HG02870 (cell line): ENCODE results near the gene ATXN1.

Source experiments
- ATAC-seq: cut with Tn5 transposase; IDR thresholded peaks from one replicate; pipeline ENCODE4 v1.9.1; 2021; ENCODE audit warnings: mild to moderate bottlenecking, moderate library complexity; ENCODE audit not compliant: unreplicated experiment

The ATXN1 gene

GRCh38 chr6:16683641-16684194 is 77.5 kb downstream of the ATXN1 start:
- ATAC-seq = no peak

GRCh38 chr6:16681260-16681873 is 79.9 kb downstream of the ATXN1 start:
- no peak for ATAC-seq

GRCh38 chr6:16679050-16679449 is 82.2 kb downstream of the ATXN1 start:
- no peak for ATAC-seq

GRCh38 chr6:16677458-16677857 is 83.8 kb downstream of the ATXN1 start:
- ATAC-seq = no peak

GRCh38 chr6:16676978-16677377 is 84.3 kb downstream of the ATXN1 start:
- ATAC-seq = no peak

GRCh38 chr6:16676376-16676775 is 84.9 kb downstream of the ATXN1 start:
- no peak for ATAC-seq

GRCh38 chr6:16674801-16675392 is 86.4 kb downstream of the ATXN1 start:
- no peak for ATAC-seq

GRCh38 chr6:16673011-16673797 is 88.1 kb downstream of the ATXN1 start:
- ATAC-seq = no peak

- ATAC-seq = no peak
Measured at GRCh38 chr6:16671302-16672289, 89.7 kb downstream of the ATXN1 start.

- ATAC-seq = peak; percentile 74
Measured at GRCh38 chr6:16670617-16671051, 90.6 kb downstream of the ATXN1 start.

- peak; percentile 52 for ATAC-seq
Measured at GRCh38 chr6:16670183-16670582, 91.1 kb downstream of the ATXN1 start.

GRCh38 chr6:16669227-16669626 is 92.0 kb downstream of the ATXN1 start:
- no peak for ATAC-seq

- ATAC-seq = no peak
Measured at GRCh38 chr6:16667509-16667908, 93.8 kb downstream of the ATXN1 start.

GRCh38 chr6:16665992-16666391 is 95.3 kb downstream of the ATXN1 start:
- ATAC-seq = no peak

GRCh38 chr6:16665182-16665581 is 96.1 kb downstream of the ATXN1 start:
- ATAC-seq = no peak

- ATAC-seq = no peak
Measured at GRCh38 chr6:16663901-16664300, 97.4 kb downstream of the ATXN1 start.

GRCh38 chr6:16660157-16660497 is 101.1 kb downstream of the ATXN1 start:
- ATAC-seq = no peak

- no peak for ATAC-seq
Measured at GRCh38 chr6:16659466-16660156, 101.6 kb downstream of the ATXN1 start.

- no peak for ATAC-seq
Measured at GRCh38 chr6:16658348-16659034, 102.8 kb downstream of the ATXN1 start.

- peak; percentile 82 for ATAC-seq
Measured at GRCh38 chr6:16657768-16658167, 103.5 kb downstream of the ATXN1 start.
